Lung (tissue), 12 donors: Measurements from ENCODE around the gene CPHXL2. TPM values are rescaled to one million over a fixed set of nuclear protein-coding genes. Genes with fewer than 3 reads are reported as not detected.

Experiments
- ATAC-seq: fragments of 200-7000 bp; cut with Tn5 transposase; one replicate; pipeline ENCODE4 v1.9.1; 2020; ENCODE audit warnings: moderate number of reproducible peaks; ENCODE audit not compliant: insufficient read depth, low FRiP score
- DNase-seq, 3 donors: peaks; one replicate each; pipeline ENCODE4 v3.0.0-alpha.2; 2013 to 2017
- H3K27ac ChIP-seq, 2 donors: one replicate each; pipeline ENCODE4 v1.5.1; 2013; ENCODE audit warnings: mild to moderate bottlenecking in 2 of 2, moderate library complexity in 2 of 2, control low read depth in 1 of 2, inconsistent platforms in 1 of 2, low read depth in 1 of 2, low read length in 1 of 2
- H3K27me3 ChIP-seq, 3 donors: one replicate each; pipeline ENCODE4 v1.5.1; 2013; ENCODE audit warnings: low read length in 2 of 3; ENCODE audit not compliant: control insufficient read depth in 3 of 3, insufficient read depth in 3 of 3
- H3K36me3 ChIP-seq, 4 donors: one replicate each; pipeline ENCODE4 v1.5.1; 2013; ENCODE audit warnings: low read length in 4 of 4, mild to moderate bottlenecking in 1 of 4, moderate library complexity in 1 of 4; ENCODE audit not compliant: control insufficient read depth in 4 of 4, insufficient read depth in 4 of 4
- H3K4me1 ChIP-seq, 5 donors: one replicate each; pipeline ENCODE4 v1.5.1; 2013; ENCODE audit warnings: low read length in 5 of 5, mild to moderate bottlenecking in 2 of 5, moderate library complexity in 1 of 5; ENCODE audit not compliant: control insufficient read depth in 5 of 5, insufficient read depth in 5 of 5
- H3K4me3 ChIP-seq: one replicate; pipeline ENCODE4 v1.5.1; 2013; ENCODE audit warnings: mild to moderate bottlenecking, control low read depth, moderate library complexity
- H3K9ac ChIP-seq, 2 donors: one replicate each; pipeline ENCODE4 v1.5.1; 2013; ENCODE audit warnings: low read length in 2 of 2, control low read depth in 1 of 2; ENCODE audit not compliant: insufficient read depth in 1 of 2
- H3K9me3 ChIP-seq, 4 donors: one replicate each; pipeline ENCODE4 v1.5.1; 2013; ENCODE audit warnings: low read length in 3 of 4, mild to moderate bottlenecking in 1 of 4, moderate library complexity in 1 of 4; ENCODE audit not compliant: control insufficient read depth in 4 of 4, insufficient read depth in 3 of 4
- WGBS, 2 donors: extraction: QIAGEN DNeasy Blood & Tissue Kit; methylation state at CpG; one replicate each; pipeline ENCODE4 v1.1.7; 2013; 5-methylcytosine and 5-hydroxymethylcytosine counted together
- polyA plus RNA-seq, 2 donors: library from polyadenylated mRNA; stranded (reverse); fragments of 200-250 nt; gene quantifications; one replicate each; pipeline ENCODE4 v1.2.1, GENCODE V29; 2013
- total RNA-seq, 2 donors: library from RNA; depleted of rRNA in 1 of 2; stranded (reverse); fragments of >200 nt in 1 of 2; gene quantifications; one replicate each; pipeline ENCODE4 v1.2.1, GENCODE V29; 2014 to 2021
- TF ChIP-seq, protein P1 (sequence below): IDR thresholded peaks from 2 replicates; pipeline ENCODE4 v1.5.1; 2012; ENCODE audit warnings: mild to moderate bottlenecking; ENCODE audit errors: control extremely low read depth, extremely low read depth
- donor health status: control.
- donor health status: control.
- donor health status: Bipolar disorder and iron deficiency.
- donor health status: healthy.
- donor health status: DM: yes; HTN: yes; CAD: no.

Gene CPHXL2
- total and polyA plus RNA-seq, 4 donors: not detected

DNA sequence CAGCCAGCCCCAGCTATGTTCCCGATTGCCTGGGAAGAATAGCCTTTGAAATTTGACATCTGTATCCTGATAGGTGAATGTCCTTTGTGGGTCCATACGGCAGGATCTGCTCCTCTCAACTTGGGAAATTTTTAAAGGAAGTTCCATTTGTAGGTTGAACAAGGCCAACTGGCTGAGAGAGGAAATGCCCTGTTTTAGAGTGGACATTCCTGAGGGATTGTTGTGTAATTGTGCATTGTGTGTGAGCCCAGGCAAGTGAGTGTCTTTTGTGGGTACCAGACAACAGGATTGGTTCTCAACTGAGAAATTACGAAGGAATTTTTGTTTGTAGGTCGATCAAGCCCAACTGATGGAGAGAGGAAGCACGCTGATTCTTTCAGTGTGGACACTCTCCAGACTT is 2.6 kb upstream of the CPHXL2 start:
- H3K4me3 ChIP-seq: no peak overlapping the region
- WGBS, 2 donors: 78 to 84% methylated on average over 5 of the region's 5 CpGs
- ATAC-seq (no peak), DNase-seq (no peak)
- H3K27ac ChIP-seq: no peak overlapping the region
- H3K4me1 ChIP-seq: peaks cover 0 to 6% (median 0%) of the 10 kb centered on the region in 5 donors
- H3K9ac ChIP-seq: no peak overlapping the region
- TF ChIP-seq, protein P1, sequence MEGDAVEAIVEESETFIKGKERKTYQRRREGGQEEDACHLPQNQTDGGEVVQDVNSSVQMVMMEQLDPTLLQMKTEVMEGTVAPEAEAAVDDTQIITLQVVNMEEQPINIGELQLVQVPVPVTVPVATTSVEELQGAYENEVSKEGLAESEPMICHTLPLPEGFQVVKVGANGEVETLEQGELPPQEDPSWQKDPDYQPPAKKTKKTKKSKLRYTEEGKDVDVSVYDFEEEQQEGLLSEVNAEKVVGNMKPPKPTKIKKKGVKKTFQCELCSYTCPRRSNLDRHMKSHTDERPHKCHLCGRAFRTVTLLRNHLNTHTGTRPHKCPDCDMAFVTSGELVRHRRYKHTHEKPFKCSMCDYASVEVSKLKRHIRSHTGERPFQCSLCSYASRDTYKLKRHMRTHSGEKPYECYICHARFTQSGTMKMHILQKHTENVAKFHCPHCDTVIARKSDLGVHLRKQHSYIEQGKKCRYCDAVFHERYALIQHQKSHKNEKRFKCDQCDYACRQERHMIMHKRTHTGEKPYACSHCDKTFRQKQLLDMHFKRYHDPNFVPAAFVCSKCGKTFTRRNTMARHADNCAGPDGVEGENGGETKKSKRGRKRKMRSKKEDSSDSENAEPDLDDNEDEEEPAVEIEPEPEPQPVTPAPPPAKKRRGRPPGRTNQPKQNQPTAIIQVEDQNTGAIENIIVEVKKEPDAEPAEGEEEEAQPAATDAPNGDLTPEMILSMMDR: no peak
- no peaks in the 10 kb centered on the region for H3K36me3 ChIP-seq
- no peaks in the 10 kb centered on the region for H3K9me3 ChIP-seq
- H3K27me3 ChIP-seq: no peaks in the 10 kb centered on the region

DNA sequence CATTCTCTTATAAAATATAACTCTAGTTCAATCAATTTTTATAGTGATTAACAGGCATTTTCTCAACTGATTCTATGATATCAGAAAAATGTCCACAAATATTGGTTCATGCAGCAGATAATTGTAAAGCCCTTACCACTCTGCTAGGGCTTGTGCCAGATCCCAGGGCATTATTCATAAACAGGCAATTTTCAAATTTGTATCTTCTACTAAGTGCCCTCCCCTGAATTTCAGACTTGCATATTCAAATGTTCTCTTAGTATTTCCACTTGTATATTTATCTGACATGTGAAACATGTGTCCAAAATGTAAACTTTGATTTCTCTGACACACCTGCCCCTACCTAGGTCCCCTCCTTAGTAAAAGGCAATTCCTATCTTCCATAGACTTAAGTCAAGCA is 9.3 kb downstream of the CPHXL2 start:
- ATAC-seq (no peak), DNase-seq (no peak)
- TF ChIP-seq, protein P1: no peak
- peaks cover 0 to 1% (median 0%) of the 10 kb centered on the region in 5 donors for H3K4me1 ChIP-seq
- no peaks in the 10 kb centered on the region for H3K36me3 ChIP-seq
- H3K27me3 ChIP-seq: no peaks in the 10 kb centered on the region
- no peak overlapping the region for H3K9ac ChIP-seq
- H3K9me3 ChIP-seq: no peaks in the 10 kb centered on the region
- no peak overlapping the region for H3K27ac ChIP-seq
- no peak overlapping the region for H3K4me3 ChIP-seq

DNA sequence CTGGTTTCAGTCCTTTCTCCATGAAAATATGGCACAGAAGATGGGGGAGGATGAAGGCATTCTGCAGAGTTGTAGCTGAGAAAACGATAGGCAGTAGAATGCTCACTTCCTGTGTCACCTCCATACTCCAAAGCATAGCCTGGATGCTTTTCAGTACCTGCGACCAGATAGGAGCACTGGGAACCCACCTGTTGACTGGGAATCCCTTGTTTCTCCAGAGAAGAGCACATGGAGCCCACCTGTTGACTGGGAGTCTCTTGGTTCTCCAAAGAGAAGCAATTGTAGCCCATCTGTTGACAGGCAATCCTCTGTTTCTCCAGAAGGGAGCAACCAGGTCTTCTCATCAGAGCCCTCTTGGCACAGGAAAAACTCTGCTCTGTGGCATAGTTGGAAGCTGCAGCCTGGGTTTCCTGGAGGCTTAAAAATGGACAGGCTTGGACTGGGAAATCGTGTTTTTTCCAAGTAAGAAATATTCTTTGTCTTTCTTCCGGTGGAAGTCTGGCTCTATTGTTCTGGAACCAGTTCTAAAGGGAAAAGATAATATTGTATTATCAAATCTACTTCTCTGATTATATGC is 16.0 kb downstream of the CPHXL2 start:
- no peak for ATAC-seq
- no peak for DNase-seq
- WGBS, 2 donors: 71 to 84% methylated on average over 4 of the region's 4 CpGs
- H3K9ac ChIP-seq: no peak overlapping the region
- H3K4me1 ChIP-seq: peaks cover 0 to 8% (median 0%) of the 10 kb centered on the region in 5 donors
- no peak overlapping the region for H3K27ac ChIP-seq
- no peaks in the 10 kb centered on the region for H3K9me3 ChIP-seq
- H3K4me3 ChIP-seq: no peak overlapping the region
- no peaks in the 10 kb centered on the region for H3K27me3 ChIP-seq
- TF ChIP-seq, protein P1: no peak
- H3K36me3 ChIP-seq: peaks cover 19 to 25% (median 23%) of the 10 kb centered on the region in 4 donors

DNA sequence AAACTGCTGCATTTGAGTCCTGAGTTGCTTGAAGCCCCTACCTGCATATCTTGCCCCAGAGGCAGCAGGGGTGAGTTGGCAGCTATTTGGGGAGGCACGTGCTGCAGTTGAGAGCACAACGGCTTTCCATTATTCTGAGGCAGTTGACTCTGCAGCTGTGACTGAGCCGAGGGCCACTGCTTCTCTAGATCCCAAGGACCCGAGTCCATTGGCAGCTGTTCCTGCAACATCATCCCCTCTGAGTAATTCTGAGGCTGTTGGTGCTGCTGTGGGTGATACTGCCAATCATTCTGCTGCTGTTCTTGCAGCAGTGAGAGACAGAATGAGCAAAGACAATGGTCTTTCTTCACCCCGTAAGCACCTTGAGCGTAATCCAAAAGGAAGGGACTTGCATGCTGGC is 16.5 kb downstream of the CPHXL2 start:
- WGBS, 2 donors: 94 to 97% methylated on average over 6 of the region's 6 CpGs
- Histone ChIP-seq H3K4me3 (no peak overlapping the region), H3K9ac (no peak overlapping the region), H3K9me3 (no peaks in the 10 kb centered on the region), H3K36me3 (peaks cover 22 to 30% (median 27%) of the 10 kb centered on the region in 4 donors), H3K27me3 (no peaks in the 10 kb centered on the region), H3K4me1 (peaks cover 0 to 8% (median 0%) of the 10 kb centered on the region in 5 donors), H3K27ac (no peak overlapping the region)
- ATAC-seq (no peak), DNase-seq (no peak)
- TF ChIP-seq, protein P1: no peak
